NCI-H524 treated with DMSO at 0.1 percent for 48 hours (cell line): Measurements from ENCODE around the gene INTS1.
"Not testable (repeated sequence)": the region's sequence is repeated elsewhere in the genome, so short reads cannot be mapped to it uniquely, and the experiment has no call there.

Source experiments
- DNase-seq: peaks from one replicate; lab custom pipeline; 2025; lab: John Stamatoyannopoulos, UW

Gene INTS1

GRCh38 chr7:1445341-1445740, 58.8 kb downstream of the INTS1 start:
- no peak for DNase-seq

- no peak for DNase-seq
These were observed 59.3 kb downstream of the INTS1 start for GRCh38 chr7:1444925-1445322.

GRCh38 chr7:1444214-1444924, 59.8 kb downstream of the INTS1 start:
- no peak for DNase-seq

- not testable (repeated sequence) for DNase-seq
These were observed 60.5 kb downstream of the INTS1 start for GRCh38 chr7:1443587-1444200.

GRCh38 chr7:1442355-1443124, 61.6 kb downstream of the INTS1 start:
- DNase-seq: no peak

GRCh38 chr7:1441615-1442354, 62.4 kb downstream of the INTS1 start:
- no peak for DNase-seq

GRCh38 chr7:1440620-1441019, 63.6 kb downstream of the INTS1 start:
- DNase-seq: no peak

- DNase-seq: no peak
These were observed 64.5 kb downstream of the INTS1 start for GRCh38 chr7:1439373-1440363.

GRCh38 chr7:1438821-1439220, 65.4 kb downstream of the INTS1 start:
- no peak for DNase-seq

- no peak for DNase-seq
These were observed 66.0 kb downstream of the INTS1 start for GRCh38 chr7:1438208-1438607.

- no peak for DNase-seq
These were observed 66.9 kb downstream of the INTS1 start for GRCh38 chr7:1437155-1437880.

- no peak for DNase-seq
These were observed 67.6 kb downstream of the INTS1 start for GRCh38 chr7:1436608-1437007.

GRCh38 chr7:1434891-1435670, 69.1 kb downstream of the INTS1 start:
- no peak for DNase-seq

- no peak for DNase-seq
These were observed 69.9 kb downstream of the INTS1 start for GRCh38 chr7:1434165-1434718.

GRCh38 chr7:1433128-1433920, 70.9 kb downstream of the INTS1 start:
- DNase-seq: no peak

- DNase-seq: no peak
These were observed 71.6 kb downstream of the INTS1 start for GRCh38 chr7:1432411-1433082.

GRCh38 chr7:1431634-1432380, 72.4 kb downstream of the INTS1 start:
- no peak for DNase-seq
